CD4-positive, alpha-beta T cell treated with Interleukin-17A for 4 hours (primary cell): ENCODE data around the gene SLC25A22.

Source experiments
- DNase-seq: peaks from one replicate; pipeline ENCODE4 v3.0.0-alpha.2; 2020; ENCODE audit warnings: mixed read lengths

SLC25A22 gene

DNA sequence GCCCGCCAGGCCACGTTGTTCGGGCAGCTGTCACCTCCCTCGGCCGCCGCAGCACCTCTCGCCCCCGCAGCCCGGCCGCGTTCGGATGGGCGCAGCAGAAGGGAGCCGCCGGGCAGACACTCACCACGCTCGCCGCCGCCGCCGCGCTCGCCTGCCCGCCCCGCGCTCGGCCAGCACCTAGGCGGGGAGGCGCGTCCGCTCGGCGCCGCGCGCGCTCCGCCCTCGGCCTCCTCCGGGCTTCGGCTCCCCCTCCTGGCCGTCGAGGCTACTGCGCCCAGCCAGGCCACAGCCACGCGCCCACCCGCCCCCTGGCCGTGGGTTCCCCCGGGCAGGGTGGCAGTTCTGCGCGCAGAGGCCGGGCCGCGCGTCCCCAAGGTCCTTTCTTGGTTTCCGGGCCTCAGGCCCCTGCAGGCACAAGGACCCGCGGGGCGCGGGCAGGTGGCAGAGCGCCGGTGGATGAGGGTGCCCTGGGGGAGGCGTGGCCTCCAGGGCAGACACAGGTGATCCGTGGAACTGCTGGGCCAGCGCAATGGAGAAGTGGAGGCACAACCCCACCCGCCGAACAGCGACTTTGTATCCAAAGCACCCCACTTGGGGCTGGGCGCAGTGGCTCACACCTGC lies at the start of gene SLC25A22:
TSS of gene SLC25A22 (minus strand) at position 189 of the 621 bp plus-strand sequence. CDS start 3,275 bp downstream, outside the sequence.
- DNase-seq: peak; percentile 86

DNA sequence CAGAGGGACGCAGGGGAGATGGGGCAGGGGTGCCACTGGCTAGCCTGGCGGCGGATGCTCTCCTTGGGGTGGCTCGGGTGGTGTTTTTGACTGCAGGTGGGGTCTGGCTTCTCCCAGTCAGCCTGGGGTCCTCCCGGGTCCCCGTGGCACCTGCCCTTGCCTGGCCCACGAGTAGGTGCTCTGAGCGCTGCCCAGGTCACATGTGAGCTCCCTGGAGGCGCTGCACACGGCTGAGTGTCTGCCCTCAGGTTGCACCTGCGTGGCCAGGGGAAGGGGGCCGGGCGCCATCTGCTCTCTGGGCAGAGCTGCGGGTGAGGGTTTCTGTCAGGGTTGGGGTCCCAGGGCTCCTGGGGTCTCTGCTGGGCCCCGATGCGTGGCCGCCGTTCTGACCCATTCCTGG lies 49.8 kb upstream of the SLC25A22 start:
- DNase-seq: no peak

DNA sequence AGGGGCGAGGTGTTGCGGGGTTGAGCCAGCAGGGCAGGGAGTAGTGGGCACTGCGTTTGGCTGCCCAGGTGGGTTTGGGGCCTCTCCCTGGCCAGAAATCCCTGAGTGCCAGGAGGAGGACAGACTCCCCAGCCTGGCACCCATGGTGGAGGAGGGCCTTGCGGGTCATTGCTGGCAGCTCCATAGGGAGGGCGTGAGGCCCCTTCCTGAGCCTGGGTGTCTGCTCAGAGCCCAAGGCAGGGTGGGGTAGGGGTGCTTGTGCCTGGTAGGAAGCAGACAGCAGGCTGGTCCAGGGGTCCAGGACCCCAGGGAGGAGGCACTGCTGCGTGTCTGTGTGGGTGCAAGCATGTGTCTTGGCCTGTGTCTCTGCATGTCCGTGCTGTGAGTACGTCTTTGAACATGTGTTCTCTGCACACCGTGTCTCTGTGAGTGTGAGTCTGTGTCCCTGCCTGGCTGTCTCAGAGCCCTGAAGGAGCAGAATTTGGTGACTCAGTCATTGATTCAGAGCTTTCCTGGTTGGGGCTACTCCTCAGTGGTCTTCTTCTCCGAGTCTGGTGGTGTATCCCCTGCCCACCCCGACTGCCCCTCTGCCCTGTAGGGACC lies 48.5 kb upstream of the SLC25A22 start:
- no peak for DNase-seq

DNA sequence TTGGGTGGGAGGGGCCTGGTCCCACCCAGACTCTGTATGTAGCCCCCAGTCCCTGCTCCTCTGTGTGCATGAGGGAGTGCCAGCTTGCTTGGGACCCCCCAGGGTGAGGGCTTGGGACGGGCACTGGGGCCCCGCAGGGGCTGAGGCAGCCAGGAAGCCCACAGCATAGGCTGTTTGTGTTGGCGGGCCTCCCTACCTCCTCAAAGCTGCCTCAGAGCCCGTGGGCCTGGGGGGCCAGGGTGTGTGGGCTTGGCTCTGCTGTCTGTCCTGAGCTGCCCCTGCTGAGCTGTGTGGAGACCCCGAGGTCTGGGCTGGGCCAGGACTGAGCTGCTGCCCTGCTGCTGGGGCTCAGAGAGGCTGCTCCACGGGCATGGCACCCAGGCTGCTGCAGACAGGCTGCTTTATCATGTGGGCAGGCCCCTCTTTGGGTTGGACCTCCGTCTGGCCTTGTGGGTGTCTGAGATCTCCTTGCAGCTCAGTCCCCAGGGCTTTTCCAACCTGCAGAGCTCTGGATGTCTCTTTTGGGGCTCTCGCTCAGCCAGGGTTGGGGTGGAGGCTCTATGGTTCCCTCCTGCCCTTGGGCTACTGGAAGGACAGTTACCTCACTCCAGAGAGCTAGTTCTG lies 47.9 kb upstream of the SLC25A22 start:
- DNase-seq: no peak

DNA sequence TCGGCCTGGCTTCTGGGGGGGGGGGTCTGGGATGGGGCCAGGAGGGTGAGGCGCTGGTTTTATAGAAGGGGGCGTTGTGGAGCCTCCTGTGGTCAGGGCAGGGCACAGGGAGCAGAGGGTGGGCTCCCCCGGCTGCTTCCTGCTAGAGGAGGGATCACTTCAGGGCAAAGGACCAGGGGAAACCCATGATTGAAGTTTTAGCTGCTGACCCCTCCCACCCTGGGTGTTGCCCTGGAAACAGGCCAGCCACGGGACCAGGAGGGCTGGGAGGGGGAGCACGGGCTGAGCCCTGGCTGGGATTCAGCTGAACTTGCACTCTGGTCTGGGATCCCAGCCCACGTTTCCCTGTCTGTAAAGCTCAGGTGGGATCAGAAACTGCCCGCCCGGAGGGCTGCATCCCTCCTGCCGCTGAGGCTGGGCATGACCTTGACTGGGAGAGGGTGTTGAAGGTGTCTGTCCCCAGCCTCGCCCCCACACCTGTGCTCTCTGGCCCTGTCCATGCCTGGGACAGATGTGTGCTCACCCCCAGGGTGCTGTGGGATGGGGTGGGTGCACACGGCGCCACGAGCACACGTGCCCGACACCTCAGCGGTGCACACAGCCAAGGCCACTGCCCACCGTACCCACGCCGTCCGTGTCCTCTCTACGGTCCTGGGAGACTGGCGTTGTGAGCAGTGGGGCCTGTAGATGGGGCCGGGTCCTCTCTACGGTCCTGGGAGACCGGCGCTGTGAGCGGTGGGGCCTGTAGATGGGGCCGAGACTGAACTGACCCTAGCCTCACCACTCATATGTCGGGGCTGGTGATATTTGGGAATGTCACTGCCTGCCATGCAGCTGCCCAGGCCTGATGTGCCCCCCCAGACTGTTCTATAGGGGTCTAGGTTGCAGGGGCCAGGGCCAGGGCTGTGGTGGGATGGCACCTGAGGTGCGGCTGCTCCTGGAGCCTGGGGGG lies 46.9 kb upstream of the SLC25A22 start:
- peak; percentile 31 for DNase-seq

DNA sequence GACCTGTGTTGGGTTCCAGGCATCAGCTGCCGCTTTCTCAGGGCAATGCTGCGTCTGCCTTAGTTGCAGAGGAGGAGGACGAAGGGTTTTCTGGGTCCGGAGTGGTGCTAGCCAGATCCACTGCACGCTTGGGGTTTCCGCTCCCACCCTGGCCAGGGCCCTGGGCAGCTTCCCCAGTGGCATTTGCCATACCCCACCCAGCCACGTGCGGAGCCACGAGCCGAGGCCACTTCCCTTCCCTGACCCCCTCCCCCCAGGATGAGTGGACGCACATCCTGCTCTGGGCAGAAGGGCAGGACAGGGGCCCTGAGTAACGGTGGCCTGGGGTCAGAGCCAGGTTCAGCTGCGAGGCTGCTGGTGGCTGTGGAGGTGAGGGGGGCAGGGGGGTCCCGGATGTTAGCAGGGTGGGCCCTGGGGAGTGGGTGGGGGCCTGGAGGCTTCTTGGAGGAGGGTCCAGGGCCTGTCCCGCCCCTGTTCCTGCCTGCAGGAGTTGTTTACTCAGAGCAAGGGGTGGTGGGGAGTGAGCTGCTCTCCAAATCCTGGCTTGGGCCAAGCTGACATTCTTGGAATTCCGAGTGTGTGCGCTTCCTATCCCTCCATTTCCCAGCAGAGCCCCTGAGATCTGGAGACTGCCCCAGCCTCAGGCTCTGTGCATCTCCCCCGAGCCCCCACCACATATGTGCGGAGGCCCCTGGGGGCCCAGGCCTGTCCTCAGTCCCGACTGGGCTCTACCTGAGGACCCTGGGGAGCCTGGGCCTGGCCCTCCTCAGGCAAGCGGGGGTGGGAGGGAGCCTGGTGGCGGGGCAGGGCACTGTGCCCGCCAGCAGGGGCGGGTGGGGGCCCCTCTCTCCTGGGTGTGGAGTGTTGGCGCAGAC lies 46.0 kb upstream of the SLC25A22 start:
- no peak for DNase-seq

DNA sequence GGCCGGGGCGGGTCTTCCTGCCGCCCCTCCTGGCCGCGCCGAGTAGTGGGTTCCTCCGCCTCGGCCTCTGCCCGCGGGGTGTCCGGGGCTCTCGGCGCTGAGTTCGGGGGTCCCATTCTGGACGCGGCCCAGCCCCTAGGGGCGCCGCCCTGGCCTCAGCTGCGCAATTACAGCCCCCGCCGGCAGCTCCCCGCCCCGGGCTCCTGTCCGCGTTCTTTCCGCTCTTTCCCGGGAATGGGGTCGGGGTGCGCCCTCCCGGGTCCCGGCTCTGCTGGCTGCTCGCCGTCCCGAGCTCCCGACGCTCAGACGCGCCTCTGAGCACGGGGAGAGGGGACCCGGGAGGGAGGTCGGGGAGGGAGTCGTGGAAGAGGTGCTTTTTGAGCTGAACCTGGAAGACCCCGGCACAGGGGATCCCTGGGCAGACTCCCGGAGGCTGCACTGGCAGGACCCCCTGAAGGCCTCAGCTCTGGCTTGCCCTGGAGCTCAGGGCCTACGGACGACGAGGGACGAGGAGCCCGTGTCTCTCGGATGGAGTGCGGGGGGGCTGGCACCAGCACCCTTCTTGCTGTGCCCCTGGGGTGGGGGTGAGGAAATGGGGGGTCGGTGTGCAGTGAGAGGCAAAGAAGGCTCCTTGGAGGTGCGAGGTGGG lies 45.1 kb upstream of the SLC25A22 start:
- peak; percentile 23 for DNase-seq

DNA sequence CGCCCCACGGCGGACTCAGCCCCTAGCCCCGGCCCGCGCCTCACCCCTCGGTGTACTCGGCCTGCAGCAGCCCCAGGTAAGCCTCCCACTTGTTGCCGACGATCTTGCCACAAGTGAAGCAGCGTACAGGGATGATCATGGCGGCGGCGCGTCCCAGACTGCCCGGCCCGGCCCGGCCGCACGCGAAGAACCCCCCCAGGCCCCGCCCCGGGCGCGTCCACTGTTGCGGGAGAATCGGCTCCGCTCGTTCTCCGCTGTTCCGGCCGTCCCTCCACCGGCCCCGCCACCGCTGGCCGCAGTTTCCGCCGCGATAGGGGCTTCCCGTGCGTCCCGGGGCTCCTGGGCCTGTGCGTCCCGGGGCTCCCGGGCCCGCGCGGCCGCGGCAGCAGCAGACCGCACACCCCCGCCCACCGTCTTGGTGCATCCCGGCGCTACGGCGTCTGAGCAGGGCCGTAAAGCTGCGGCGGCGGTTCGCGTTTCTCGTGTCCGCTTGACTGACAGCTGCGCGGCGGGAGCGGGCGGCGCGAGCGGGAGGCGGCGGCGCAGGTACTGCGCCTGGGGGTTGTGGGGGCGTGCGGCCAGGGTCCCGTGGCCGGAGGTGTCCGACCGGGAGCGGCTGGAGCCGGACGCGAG lies 44.4 kb upstream of the SLC25A22 start, which contains the start of the genes POLR2L and TSPAN4:
TSS of gene POLR2L (minus strand) at position 160 of the 633 bp plus-strand sequence. CDS start at position 139, 21 bp downstream.
TSS of gene TSPAN4 (plus strand) at position 483 of the 633 bp plus-strand sequence. CDS start 7,453 bp downstream, outside the sequence.
- DNase-seq: peak; percentile 92

DNA sequence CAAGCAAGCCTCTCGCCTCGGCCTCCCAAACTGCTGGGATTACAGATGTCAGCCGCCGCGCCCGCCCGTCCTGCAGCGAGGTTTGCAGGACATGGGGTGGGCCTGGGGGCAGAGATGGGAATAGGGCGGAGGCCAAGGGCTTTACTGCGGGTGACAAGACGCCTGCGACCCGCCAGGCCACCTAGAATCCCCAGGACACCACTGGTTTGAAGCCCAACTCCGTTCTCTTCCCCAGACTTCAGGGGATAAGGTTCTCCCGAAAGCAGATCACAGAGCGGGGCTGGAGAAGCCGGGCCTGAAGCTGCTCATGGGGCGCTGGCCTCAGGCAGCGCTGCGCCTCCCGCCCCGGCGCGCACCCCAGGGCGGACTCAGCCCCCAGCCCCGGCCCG lies 43.9 kb upstream of the SLC25A22 start:
- DNase-seq: no peak

DNA sequence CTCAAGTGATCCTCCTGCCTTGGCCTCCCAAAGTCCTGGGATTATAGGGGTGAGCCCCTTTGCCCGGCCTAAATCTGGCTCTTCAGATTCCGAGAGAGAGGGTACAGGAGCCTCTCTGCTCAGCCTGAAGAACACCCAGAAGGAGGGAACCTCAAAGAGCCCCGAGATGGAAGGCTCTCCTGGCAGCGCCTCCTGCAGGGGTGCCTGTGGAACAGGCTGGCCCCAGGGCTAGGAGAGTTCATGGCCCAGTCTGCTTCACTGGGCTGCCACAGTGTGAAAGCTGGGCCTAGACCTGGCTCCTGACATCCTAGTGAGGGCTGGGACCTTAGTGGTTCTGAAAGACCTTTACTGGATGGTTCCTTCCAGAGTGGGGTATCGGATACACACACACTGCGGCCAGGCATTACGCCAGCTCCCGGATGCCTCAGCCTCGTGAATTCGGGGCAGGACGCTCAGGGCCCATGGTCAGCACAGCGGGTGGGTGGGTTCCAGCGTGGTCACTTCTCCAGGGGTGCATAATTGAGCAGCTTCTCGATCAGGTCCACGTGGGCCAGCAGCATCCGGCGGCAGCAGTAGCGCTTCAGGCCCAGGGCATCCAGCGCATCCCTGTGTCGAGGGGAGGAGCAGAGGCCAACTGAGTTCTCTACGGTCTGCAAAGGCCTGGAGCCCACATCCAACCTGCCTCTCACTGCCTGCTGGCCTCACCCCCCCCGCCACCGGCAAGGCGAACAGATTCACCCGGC lies 42.0 kb upstream of the SLC25A22 start:
- no peak for DNase-seq

DNA sequence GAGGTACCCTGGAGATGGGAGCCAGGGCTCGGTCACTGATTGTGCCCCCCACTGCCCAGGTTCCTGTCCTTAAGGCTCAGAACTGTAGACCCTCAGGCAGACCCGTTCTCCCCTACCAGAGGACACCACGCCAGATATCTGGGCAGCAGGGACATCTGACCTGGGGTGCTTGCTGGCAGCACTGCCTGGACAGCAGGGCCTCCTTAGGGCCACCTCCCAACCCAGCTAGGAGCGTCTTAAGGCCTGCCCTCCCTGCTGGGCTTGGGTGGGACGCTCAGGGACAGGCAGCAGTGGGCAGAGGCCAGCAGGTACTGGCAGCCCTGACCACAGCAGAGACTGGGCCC lies 41.2 kb upstream of the SLC25A22 start:
- DNase-seq: no peak

DNA sequence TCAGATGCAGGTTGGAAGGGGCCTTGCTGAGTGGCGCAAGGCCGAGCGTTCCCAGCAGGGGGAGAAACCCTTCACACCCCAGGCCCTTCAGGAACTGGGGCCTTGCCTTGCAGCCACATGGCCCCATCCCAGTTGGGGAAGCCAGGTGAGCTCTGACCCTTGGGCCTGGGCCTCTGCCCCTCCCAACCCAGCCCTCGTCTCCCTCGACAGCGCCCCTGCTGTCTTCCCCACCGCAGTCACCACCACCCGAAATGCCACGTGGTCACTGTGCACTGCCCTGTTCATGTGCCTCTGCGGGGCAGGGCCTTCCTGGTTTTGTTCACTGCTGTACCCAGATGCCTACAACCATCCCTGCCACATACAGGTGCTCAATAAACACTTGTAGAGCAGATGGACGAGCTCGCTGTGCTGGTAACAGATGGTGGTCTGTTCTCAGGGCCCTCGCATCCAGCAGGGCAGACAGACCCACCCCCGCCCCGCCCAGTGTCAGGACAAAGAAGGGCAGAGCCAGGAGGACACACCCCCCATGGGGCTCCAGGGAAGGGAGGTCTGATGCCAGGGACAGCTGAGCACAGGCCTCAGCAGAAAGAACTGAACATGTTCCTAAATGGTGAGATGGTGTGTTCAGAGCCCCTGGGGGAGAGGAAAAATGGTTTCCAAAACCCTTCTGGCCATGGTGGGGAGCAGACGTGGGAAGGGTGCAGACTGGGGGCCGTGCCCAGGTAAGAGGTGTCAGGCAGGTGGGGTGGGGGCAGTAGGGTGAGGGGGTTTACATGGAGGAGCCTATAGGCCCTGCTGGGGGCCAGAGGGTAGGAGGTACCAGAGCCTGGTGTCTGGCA lies 40.6 kb upstream of the SLC25A22 start:
- no peak for DNase-seq

DNA sequence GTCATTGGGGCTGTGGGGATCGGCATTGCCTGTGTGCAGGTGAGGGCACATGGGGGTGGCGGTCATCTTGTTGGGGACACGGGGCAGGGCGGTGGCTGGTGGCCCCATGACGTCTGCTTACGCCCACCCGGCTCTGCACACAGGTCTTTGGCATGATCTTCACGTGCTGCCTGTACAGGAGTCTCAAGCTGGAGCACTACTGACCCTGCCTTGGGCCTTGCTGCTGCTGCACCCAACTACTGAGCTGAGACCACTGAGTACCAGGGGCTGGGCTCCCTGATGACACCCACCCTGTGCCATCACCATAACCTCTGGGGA lies 39.9 kb upstream of the SLC25A22 start:
- DNase-seq: no peak

DNA sequence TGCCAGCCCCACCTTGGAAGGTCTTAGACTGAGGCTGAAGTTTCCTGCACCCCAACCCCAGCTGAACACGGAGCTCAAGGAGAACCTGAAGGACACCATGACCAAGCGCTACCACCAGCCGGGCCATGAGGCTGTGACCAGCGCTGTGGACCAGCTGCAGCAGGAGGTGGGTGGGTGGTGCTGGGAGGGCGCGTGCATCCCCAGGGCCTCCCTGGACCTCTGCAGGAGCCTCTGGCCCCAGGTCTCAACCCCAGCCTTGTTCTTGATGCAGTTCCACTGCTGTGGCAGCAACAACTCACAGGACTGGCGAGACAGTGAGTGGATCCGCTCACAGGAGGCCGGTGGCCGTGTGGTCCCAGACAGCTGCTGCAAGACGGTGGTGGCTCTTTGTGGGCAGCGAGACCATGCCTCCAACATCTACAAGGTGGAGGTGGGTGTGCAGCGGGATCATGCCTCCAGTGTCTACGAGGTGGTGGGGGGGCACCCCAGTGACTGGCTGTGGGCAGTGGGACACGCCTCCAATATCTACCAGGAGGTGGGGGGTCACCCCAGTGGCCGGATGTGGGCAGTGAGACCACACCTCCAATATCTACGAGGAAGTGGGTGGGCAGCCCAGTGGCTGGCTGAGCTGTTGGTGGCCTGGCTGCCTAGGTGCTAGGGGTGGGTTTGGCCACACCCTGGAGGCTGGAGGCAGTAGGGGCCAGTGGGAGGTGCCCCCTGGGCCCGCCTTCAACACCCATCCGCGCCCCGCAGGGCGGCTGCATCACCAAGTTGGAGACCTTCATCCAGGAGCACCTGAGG lies 39.3 kb upstream of the SLC25A22 start:
- DNase-seq: no peak

DNA sequence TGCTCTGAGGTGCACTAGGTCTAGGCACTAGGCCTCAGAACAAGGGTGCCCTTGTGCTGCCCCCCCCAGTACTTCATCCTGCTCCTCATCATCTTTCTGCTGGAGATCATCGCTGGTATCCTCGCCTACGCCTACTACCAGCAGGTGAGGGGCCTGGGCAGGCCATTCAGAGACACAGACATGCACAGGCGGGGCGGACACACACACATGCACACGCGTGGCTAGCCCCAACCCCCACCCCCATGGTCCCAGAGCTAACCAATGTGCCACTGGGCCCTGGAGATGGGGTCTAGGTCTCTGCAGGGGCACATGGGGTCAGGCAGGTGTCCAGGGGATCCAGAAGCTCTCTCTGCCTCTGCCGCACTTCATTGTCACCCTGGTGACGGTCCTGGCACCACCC lies 38.6 kb upstream of the SLC25A22 start:
- DNase-seq: no peak

DNA sequence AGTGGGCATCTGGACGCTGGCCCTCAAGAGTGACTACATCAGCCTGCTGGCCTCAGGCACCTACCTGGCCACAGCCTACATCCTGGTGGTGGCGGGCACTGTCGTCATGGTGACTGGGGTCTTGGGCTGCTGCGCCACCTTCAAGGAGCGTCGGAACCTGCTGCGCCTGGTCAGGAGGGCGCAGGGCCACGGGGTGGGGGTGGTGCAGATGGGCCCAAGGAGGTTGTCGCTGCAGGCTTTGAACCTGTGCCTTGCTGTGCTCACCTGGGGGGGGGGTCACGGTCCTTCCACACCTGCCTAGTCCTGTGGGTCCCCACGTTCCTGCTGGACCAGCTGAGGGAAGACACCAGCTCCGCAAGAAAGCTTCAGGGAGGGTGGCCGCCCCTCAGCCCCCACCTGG lies 38.2 kb upstream of the SLC25A22 start:
- DNase-seq: no peak

DNA sequence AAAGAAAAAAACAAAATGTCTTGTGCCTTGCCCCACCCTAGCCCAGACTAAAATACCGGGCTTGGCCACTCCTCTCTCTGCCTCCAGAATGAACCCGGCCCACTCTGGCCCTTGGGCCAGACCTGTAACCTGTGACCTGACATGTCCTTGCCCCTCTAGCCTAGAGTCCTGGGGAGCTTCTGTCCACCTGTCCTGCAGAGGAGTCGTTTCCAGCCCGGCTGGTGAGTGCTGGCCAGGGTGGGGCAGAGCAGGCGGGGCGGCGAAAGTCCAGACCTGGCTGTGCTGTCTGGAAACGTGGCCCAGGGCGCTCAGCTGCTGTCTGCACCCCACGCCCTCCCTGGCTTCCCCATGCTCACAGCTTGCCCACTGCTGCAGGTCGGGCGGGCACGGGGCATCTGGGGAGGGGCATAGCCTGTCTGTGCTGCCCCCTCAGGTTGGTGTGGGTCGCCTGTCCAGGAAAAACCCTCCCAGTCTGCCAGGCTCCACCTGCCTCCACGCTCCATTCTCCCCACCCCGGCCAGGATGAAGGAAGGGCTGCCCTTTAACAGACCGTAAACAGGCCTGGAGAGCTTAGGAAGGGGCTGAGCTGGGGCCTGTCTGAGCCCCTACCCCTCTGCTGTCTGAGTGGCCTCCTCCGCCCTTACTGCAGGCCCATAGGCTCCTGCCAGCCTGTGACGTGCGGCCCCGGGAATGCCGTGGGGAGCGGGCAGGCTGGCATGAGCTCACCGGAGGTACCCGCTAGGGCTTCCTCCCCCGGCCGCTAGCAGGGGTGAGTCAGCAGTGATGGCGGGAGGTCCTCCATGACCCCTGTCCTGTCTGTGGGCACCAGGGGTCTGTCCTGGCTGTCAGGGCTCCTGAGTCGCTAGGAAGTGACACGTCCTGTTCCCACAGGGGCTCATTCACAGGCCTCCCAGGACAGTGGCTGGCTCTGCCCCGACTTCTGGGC lies 36.6 kb upstream of the SLC25A22 start:
- peak; percentile 22 for DNase-seq
